Measurements from ENCODE around the gene ERF.

Gene ERF

DNA sequence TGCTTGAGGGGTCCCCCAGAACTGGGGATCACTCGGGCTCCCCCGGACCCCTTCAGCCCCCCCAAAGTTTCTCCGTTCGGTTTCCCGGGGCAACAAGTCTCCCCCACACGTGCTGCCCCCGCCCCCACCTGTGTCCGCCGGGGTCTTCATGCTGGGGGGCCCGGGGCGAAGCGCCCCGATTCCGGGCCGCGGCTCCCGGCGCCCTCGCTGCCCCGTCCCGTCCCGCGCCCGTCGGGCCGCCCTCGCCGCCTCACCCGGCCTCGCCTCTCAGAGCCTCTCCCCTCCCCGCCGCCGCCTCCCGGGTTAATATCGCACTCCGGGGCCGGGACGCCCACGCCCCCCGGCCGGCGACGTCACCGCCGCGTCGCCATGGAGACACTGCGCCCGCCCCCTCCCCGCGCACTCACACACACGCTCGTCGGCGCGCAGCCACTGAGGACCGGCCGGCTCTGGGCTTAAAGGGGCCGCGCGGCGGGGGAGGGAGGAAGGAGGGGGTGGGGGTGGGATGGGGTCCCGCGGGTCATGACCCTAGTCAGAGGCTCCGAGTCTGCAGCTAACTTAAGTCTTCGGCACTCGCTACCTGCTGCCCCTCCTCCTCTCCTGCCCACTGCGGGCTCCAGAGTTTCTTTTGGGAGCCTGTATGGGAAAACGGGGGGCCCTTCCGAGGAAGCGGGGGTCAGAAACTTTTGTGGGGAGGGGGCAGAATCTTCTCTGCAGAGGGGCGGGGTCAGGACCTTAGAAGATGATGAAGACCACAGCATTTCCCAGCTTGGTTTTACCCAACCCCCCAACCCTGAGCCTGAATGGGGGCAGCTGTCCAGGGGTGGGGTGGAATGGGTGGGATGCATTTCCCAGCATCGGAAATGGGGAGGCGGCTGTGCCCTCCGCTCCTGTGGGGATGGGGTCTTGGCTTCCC is at the start of gene ERF:
TSS of gene ERF (minus strand) at position 279 of the 916 bp plus-strand sequence. CDS start at position 150, 129 bp downstream.
- DNase-seq: peak; percentile 94

DNA sequence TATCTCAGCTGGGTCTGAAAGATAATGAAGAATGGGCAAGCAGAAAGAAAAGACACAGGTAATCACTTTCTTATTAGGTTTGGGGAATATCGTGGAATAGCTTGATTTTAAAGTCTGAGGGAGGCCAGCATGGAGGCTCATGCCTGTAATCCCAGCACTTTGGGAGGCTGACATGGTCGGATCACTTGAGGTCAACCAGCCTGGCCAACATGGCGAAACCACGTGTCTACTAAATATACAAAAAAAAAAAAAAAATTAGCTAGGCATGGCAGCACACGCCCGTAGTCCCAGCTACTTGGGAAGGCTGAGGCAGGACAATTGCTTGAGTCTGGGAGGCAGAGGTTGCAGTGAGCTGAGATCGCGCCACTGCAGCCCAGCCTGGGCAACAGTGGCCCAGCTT is 48.9 kb upstream of the ERF start:
- DNase-seq: no peak

DNA sequence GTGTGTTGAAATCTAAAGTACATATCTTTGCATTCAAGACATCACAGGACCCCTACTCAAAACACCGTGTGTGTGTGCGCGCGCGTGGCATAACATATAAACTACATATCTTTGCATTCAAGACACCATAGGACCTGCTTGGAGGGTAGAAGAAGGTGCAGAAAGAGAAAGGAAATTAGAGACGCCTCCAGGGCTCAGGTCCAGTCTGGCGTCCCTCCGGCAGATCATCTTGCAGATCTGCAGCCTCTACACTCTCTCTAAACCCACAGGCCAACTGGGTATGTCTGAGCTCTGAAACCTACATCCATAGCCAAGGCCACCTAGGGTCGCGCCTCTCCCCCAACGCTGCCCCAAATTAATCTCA is 48.2 kb upstream of the ERF start:
- no peak for DNase-seq

DNA sequence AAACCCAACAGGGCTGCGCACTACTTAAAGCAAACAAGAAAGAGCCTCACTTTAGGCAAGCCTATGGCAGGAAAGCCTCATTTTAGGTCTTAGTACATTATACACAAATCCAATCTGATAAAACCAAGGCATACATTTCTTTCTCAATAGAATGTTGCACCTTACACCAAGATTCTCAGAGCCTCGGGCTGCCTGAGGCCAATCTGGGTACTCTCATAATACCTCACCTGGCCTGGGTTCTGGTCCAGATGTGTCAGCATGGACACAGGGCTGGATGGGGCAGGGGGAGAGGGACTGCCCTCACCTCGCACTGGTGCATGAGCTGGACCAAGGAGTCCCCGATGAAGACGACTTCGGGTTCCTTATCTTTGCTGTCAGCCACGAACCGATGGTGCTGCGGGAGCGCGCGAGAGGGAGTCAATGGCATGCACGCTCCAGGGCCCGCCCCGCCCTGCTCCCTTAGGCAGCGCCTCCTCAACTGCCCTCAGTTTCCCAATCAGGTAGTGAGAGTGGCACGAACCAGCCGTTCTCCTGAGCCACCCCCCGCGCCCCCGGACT is 46.8 kb upstream of the ERF start, which contains the start of gene PRR19:
TSS of gene PRR19 (plus strand) at position 487 of the 558 bp plus-strand sequence. CDS start 7,453 bp downstream, outside the sequence.
- peak; percentile 52 for DNase-seq

DNA sequence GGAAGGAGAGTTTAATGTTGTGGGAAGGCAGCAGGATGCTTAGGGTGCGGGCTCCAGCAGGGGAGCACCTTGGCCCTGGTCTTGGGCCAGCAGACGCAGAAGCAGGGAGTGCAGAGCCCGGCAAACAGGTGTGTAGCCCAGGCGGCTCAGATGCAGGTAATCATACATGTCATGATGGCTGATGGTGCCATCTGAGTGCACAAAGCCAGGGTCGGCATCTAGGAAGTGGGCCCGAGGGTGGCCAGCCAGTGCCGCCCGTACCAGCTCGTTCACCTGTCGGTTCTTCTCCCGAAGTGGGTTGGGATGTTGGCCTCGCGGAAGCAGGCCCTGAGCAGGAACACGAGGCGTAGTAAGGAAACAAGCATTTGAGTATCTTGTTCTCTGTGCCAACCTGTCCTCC is 42.1 kb upstream of the ERF start:
- no peak for DNase-seq

DNA sequence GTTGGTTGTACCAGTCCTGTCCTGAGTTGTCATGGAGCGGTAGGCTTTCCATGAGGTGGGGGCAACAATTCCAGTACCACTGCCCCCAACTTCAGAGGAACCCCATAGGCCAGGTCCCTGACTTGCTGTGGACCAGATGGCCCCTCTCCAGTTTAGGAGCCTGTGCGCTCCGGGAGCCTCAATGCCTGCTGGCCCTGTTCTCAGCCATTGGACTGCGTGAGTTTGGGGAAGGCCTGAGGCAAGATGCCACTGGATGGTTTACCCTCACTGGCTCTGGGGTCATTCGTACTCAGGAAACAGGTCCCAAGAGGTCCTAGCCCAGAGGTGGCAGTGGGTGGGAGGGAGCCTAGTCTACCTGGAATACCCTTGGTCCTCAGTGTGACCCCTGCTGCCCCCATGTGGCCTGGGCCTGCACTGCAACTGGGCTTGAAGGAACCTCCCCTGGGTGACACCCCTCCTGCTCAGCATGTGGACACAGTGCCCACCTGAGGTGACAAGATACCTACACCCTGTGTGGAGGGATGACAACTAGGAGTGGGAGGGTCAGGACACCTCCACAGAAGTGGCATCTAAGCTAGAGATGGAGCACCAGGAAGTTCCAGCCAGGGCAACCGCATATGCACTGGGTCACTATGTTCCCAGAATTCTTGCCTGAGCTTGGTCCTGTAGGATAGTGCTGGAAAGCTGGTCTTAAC is 41.0 kb upstream of the ERF start:
- peak; percentile 98 for DNase-seq

DNA sequence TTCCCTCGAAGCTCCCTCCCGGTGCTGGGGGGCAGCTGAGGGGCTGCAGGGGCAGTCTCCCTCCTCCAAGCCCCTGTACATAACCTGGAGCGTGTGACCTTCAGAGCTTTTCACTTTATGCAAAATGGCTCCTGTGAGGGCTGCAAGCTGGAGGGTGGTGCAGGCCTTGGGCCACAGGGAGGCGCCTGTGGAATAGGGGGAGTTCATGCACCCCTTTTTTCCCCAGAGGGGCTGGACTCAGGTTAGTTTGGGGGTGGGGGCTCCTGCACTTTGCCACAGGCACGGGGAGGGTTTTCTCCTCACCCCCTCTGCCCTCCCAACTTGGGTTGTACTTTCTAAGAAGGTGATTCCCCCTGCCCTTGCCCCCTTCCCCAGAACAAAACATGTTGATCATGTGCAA is 40.4 kb upstream of the ERF start:
- no peak for DNase-seq

DNA sequence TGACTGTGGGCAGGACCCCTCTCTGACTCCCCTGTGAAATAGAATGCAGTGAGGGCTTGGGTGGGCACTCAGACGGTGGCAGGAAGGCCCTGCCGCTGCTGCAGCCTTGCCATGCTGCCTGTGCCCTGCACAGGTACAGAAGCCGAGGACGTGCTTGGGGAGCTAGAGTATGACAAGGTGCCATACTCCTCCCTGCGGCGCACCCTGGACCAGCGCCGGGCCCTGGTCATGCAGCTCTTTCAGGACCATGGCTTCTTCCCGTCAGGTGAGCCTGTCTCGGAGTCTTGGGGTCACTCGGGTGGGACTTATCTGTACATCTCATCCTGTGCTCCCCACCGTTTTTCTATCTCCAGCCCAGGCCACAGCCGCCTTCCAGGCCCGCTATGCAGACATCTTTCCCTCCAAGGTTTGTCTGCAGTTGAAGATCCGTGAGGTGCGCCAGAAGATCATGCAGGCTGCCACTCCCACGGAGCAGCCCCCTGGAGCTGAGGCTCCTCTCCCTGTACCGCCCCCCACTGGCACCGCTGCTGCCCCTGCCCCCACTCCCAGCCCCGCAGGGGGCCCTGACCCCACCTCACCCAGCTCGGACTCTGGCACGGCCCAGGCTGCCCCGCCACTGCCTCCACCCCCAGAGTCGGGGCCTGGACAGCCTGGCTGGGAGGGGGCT is 39.7 kb upstream of the ERF start:
- DNase-seq: no peak

DNA sequence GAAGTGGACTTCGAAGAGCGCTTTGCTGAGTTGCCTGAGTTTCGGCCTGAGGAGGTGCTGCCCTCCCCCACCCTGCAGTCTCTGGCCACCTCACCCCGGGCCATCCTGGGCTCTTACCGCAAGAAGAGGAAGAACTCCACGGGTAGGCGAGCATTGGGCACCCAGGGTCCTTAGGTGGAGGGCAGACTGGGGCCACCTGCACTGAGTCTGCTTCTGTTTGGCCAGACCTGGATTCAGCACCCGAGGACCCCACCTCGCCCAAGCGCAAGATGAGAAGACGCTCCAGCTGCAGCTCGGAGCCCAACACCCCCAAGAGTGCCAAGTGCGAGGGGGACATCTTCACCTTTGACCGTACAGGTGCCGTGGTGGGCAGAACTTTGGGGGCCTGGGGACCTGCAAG is 39.0 kb upstream of the ERF start:
- no peak for DNase-seq

DNA sequence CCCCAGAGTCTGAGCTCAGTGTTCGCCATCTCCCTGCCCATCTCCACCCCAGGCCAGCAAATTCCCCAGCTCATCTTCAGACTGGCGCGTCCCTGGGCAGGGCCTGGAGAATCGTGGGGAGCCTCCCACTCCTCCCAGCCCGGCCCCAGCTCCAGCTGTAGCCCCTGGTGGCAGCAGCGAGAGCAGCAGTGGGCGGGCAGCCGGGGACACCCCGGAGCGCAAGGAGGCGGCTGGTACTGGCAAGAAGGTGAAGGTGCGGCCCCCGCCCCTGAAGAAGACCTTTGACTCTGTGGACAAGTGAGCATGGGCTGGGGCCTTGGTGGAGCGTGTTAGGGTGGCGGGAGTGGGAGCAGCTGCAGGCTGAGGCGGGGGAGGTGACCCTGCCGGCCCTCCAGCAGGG is 38.6 kb upstream of the ERF start:
- no peak for DNase-seq

DNA sequence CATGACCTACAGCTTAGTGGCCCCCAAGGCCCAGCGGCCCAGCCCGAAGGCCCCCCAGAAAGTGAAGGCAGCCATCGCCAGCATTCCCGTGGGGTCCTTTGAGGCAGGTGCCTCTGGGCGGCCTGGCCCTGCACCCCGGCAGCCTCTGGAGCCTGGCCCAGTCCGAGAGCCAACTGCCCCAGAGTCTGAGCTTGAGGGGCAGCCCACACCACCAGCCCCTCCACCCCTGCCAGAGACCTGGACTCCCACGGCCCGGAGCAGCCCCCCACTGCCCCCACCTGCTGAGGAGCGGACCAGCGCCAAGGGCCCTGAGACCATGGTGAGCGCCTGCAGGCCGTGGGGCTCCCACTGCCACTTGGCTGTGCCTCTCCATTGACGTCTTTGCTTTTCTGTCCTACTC is 38.0 kb upstream of the ERF start:
- no peak for DNase-seq

DNA sequence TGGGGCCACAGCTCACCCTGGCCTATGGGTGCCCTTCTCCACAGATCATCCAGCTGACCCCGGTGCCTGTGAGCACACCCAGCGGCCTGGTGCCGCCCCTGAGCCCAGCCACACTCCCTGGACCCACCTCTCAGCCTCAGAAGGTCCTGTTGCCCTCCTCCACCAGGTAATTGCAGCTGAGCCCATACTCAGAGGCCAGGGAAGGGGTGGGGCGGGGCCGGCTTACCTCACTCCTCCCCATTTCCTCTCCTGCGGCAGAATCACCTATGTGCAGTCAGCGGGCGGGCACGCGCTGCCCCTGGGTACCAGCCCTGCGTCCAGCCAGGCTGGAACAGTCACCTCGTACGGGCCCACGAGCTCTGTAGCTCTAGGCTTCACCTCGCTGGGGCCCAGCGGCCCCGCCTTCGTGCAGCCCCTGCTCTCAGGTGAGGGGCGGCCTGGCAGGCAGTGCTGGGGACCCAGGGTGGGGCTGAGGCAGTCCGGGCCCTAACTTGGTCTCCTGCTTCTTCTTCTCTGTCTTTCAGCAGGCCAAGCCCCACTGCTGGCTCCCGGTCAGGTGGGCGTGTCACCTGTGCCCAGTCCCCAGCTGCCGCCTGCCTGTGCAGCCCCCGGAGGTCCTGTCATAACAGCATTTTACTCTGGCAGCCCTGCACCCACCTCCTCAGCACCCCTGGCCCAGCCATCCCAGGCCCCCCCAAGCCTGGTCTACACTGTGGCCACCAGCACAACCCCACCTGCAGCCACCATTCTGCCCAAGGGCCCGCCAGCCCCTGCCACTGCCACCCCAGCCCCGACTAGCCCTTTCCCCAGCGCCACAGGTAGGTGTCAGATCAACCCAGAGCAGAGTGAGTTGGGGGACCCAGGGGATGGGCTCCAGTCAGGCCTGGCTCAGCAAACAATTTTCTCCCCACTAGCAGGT is 37.4 kb upstream of the ERF start:
- DNase-seq: no peak

DNA sequence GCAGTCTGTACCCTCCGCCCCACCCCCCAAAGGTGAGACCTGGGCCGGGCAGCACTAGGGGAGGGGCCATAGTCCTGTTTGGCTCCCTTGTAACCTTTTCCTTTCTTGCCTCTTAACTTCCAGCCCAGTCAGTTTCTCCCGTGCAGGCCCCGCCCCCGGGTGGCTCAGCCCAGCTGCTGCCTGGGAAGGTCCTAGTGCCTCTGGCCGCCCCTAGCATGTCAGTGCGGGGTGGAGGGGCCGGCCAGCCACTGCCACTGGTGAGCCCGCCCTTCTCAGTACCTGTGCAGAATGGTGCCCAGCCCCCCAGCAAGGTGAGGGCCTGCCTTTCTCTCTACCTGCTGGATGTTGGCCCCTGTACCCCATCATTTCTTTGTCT is 36.5 kb upstream of the ERF start:
- DNase-seq: no peak

DNA sequence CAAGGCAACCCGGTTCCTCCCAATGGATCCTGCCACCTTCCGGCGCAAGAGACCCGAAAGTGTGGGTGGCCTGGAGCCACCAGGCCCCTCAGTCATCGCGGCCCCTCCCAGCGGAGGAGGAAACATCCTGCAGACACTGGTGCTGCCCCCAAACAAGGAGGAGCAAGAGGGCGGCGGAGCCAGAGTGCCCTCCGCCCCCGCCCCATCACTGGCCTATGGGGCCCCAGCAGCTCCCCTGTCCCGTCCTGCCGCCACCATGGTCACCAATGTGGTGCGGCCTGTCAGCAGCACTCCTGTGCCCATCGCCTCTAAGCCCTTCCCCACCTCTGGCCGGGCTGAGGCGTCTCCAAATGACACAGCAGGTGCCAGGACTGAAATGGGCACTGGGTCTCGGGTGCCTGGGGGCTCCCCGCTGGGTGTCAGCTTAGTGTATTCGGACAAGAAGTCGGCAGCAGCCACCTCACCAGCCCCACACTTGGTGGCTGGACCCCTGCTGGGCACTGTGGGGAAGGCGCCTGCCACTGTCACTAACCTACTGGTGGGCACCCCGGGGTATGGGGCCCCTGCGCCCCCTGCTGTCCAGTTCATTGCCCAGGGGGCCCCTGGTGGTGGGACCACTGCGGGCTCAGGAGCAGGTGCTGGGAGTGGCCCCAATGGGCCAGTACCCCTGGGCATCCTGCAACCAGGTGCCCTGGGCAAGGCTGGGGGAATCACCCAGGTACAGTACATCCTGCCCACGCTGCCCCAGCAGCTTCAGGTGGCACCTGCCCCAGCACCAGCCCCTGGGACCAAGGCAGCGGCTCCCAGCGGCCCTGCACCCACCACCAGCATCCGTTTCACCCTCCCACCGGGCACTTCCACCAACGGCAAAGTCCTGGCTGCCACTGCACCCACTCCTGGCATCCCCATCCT is 35.9 kb upstream of the ERF start:
- DNase-seq: peak; percentile 77

DNA sequence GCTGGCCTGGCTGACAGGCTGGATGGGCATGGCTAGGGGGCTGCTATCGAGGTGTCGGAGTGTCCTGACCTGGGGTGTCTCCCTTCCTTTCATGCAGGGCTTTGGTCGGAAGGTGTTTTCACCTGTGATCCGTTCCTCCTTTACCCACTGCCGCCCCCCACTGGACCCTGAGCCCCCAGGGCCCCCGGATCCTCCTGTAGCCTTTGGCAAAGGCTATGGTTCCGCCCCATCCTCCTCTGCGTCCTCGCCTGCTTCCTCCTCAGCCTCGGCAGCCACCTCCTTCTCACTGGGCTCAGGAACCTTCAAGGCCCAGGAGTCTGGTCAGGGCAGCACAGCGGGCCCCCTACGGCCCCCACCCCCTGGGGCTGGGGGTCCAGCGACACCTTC is 35.2 kb upstream of the ERF start:
- DNase-seq: no peak

DNA sequence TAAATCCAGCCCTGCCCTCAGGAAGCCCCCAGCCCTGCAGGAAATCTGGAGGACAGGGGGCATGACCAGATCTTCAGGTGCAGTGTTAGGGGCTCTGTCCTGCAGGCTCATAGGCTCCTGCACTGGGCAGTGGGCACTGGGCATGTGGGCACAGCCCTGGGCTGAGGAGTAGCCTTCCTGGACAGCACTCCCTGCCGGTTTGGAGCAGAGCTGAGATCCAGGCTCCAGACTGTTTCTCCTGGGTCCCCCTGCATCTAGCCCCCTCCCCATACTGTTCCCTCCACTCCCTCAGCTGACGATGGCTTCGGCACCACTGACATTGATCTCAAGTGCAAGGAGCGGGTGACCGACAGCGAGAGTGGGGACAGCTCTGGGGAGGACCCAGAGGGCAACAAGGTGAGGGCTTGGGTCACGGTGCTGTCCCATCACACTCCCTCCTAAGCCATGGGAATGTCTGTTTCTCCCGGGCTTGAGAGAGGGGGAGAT is 34.7 kb upstream of the ERF start:
- DNase-seq: no peak

DNA sequence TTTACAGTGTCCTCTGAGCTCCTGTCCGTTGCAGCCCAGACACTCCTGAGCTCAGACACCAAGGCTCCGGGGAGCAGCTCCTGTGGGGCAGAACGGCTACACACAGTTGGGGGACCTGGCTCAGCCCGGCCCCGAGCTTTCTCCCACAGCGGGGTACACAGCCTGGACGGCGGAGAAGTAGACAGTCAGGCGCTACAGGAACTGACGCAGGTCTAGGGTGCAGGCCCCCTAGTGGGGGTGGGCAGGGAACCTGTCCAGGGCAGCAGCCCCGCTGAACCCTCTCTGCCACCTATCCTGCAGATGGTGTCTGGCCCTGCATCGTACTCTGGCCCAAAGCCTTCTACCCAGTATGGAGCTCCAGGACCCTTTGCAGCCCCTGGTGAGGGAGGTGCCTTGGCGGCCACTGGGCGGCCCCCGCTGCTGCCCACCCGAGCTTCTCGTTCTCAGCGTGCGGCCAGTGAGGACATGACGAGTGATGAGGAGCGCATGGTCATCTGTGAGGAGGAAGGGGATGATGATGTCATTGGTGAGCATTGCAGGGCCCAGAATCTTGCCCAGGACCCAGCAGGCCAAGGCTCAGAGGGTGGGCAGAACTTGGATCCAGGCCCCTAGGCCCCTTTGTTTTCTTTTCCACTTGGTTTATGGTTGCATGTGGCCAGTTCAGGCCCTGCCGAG is 34.1 kb upstream of the ERF start:
- DNase-seq: no peak

DNA sequence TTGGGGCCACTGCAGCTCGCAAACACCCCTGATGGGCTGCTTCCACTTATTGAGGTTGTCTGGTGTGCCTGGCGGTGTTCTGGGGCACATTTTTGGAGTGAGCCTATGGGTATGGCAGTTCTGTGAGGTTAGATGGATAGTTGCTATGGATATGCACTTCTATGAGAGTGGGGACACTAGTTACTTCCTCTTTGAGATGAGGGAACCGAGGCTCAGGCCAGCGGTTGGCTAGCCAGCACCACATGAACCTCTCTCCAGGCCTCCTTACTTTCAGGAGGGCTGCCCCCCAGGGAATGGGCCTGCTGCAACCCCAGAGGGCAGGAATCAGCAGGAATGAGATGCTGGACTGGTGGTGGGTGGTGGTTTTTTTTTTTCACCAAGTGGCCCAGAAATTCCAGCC is 33.5 kb upstream of the ERF start:
- no peak for DNase-seq

DNA sequence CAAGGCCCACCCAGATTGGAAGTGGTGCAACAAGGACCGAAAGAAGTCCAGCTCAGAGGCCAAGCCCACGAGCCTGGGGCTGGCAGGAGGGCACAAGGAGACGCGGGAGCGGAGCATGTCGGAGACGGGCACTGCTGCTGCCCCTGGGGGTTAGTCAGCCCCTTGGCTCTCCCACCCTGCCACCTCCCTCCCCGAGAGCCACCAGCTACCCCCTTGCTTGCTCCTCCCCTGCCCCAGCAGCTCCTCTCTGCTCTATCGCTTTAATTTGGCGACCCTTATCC is 32.8 kb upstream of the ERF start:
- no peak for DNase-seq

DNA sequence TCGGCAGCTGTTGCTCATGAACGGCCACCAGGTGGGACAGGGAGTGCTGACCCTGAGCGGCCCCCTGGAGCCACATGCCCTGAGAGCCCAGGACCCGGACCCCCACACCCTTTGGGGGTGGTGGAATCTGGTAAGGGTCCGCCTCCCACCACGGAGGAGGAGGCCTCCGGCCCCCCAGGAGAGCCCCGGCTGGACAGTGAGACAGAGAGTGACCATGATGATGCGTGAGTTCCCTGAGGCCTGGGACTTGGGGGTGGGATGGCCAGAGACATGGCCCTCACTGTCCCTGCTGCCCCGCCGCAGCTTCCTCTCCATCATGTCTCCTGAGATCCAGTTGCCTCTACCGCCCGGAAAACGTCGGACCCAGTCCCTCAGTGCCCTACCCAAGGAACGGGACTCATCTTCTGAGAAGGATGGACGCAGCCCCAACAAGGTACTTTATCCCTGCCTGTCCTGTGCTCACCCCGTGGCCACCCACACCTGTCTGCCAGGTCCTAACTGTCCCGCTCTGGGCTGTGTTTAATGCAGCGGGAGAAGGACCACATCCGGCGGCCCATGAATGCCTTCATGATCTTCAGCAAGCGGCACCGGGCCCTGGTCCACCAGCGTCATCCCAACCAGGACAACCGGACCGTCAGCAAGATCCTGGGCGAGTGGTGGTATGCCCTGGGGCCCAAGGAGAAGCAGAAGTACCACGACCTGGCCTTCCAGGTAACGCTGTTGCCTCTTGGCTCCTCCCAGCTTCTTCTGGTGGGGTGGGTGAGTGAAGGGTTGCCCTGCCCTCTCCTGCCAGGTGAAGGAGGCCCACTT is 32.3 kb upstream of the ERF start:
- DNase-seq: no peak
